HFFc6 (cell line): Measurements from ENCODE around the gene MYRIP. TPM values are rescaled to one million over a fixed set of nuclear protein-coding genes. Genes with fewer than 3 reads are reported as not detected.

Experiments used
- DNase-seq: peaks from one replicate; pipeline ENCODE4 v3.0.0-alpha.2; 2018
- H3K27ac Mint-ChIP-seq: 2 replicates; pipeline ENCODE4 v1.8.0; 2020; ENCODE audit warnings: mild to moderate bottlenecking, mixed read lengths
- H3K27me3 Mint-ChIP-seq: 2 replicates; pipeline ENCODE4 v1.8.0; 2021; ENCODE audit warnings: mild to moderate bottlenecking, moderate library complexity, mixed read lengths; ENCODE audit not compliant: insufficient read depth
- H3K36me3 Mint-ChIP-seq: 2 replicates; pipeline ENCODE4 v1.8.0; 2021; ENCODE audit warnings: low read depth, mixed read lengths
- H3K4me1 Mint-ChIP-seq: 2 replicates; pipeline ENCODE4 v1.8.0; 2020; ENCODE audit warnings: low read depth, mixed read lengths
- H3K4me3 Mint-ChIP-seq: 2 replicates; pipeline ENCODE4 v1.8.0; 2020; ENCODE audit warnings: mild to moderate bottlenecking, moderate library complexity, mixed read lengths
- H3K9me3 Mint-ChIP-seq: 2 replicates; pipeline ENCODE4 v1.8.0; 2020; ENCODE audit warnings: mild to moderate bottlenecking, mixed read lengths
- total RNA-seq, 6 experiments: library from RNA; stranded (reverse); fragmentation: NEBNext Ultra II Directional; extraction: Animal tissue kit (Norgen Biotek cat#: 25700); gene quantifications; 2 replicates in 1 of 6; 3 replicates in 5 of 6; pipeline ENCODE4 v1.2.3, GENCODE V29; 2021
- TF ChIP-seq, protein P1 (sequence below): fragments of 200-600 bp; sonication (generic); IDR thresholded peaks from 2 replicates; pipeline ENCODE4 v1.5.0; 2021; ENCODE audit warnings: antibody characterized with exemption, mild to moderate bottlenecking

The MYRIP gene
- total RNA-seq, 6 experiments from 2014 or later, result 0.07 to 0.28 (median 0.13) TPM; not detected in 1

DNA sequence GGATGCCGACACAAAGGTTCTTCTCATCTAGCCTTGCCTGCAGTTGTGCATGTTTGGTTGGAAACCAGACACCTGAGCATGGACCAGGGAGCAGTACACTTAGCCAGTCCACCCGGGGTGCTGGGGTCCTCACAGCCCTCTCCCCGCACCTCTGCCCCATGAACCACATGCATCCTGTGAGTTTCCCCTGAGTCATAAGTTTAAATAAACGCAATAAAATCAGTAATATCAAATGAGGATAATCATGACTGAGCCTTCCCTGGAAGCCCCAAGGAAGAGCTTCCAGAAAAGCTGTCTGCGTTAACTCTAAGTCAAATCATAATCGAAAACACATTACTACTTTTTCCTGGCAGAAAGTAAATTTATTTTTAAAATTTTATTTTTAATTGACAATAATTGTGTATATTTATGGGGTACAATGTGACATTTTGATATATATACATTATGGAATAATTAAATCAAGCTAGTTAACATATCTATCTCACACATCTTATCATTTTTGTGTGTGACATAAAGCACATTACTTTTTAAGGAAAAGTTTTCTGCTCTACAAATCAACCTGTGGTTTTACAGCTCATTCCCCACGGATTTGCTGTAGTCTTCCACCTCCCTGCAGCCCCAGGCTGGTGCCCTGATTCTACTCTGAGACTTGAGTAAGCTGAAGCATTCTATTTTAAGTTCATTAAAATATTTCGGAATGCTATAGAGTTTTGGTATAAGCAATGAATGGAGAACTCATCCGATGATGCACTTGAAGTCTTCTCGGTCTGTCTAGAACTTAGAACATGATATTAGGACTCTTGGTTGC lies 334.1 kb downstream of the MYRIP start:
- Mint-ChIP-seq H3K36me3 (no peaks in the 10 kb centered on the region), H3K9me3 (no peaks in the 10 kb centered on the region), H3K27me3 (no peaks in the 10 kb centered on the region; the same call in 1 of the 2 replicates), H3K4me3 (peak overlapping the region; percentile 63), H3K27ac (peak overlapping the region; percentile 85), H3K4me1 (peaks cover 28% of the 10 kb centered on the region)
- TF ChIP-seq, protein P1, sequence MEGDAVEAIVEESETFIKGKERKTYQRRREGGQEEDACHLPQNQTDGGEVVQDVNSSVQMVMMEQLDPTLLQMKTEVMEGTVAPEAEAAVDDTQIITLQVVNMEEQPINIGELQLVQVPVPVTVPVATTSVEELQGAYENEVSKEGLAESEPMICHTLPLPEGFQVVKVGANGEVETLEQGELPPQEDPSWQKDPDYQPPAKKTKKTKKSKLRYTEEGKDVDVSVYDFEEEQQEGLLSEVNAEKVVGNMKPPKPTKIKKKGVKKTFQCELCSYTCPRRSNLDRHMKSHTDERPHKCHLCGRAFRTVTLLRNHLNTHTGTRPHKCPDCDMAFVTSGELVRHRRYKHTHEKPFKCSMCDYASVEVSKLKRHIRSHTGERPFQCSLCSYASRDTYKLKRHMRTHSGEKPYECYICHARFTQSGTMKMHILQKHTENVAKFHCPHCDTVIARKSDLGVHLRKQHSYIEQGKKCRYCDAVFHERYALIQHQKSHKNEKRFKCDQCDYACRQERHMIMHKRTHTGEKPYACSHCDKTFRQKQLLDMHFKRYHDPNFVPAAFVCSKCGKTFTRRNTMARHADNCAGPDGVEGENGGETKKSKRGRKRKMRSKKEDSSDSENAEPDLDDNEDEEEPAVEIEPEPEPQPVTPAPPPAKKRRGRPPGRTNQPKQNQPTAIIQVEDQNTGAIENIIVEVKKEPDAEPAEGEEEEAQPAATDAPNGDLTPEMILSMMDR, result no peak
- peak; percentile 61 for DNase-seq

DNA sequence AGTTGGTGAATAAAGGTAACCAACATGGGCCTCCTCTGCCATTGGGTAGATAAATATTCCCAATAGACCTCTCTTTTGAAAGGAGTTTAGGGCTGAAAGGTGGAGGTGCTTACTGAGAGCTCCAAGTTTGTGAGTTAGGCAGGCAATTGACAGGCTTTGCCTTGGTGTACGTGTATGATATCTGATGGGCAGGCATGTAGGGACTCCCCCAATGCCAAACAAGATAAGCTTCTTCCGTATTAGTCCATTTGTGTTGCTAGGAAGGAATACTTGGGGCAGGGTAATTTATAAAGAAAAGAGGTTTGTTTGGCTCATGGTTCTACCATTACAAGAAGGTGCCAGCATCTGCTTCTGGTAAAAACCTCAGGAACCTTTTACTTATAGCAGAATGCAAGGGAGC lies 339.4 kb downstream of the MYRIP start:
- H3K27ac Mint-ChIP-seq, result no peak overlapping the region
- H3K4me3 Mint-ChIP-seq, result no peak overlapping the region
- DNase-seq, result no peak
- no peaks in the 10 kb centered on the region for H3K36me3 Mint-ChIP-seq
- H3K27me3 Mint-ChIP-seq, result peaks cover 4% of the 10 kb centered on the region
- TF ChIP-seq, protein P1, result no peak
- H3K4me1 Mint-ChIP-seq, result peaks cover 6% of the 10 kb centered on the region
- no peaks in the 10 kb centered on the region for H3K9me3 Mint-ChIP-seq

DNA sequence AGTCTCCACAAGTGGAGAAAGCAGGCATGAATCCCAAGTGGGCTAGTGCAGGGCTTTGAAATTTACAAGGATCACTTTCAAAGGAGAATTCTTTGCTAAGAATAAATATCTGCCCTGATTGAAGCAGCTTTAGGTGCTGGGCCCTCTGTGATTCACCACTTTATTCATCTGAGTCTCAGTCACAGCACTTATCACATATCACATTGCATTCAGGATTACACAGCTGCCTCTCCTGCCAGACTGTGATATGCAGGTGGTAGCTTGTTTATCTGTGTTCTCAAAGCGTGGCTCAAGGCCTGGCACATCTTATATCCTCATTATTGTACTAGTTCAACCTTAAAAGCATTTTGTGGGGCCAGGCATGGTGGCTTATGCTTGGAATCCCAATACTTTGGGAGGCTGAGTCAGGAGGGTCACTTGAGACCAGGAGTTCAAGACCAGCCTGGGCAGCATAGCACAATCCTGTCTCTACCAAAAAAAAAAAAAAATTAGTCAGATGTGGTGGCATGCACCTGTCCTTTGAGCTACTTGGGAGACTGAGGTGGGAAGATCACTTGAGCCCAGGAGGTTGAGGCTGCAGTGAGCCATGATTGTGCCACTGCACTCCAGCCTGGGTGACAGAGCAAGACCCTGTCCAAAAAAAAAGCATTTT lies 343.2 kb downstream of the MYRIP start:
- Mint-ChIP-seq H3K4me1 (no peaks in the 10 kb centered on the region), H3K9me3 (no peaks in the 10 kb centered on the region), H3K27ac (no peak overlapping the region), H3K27me3 (peaks cover 4% of the 10 kb centered on the region; the same call in 1 of the 2 replicates), H3K4me3 (no peak overlapping the region), H3K36me3 (no peaks in the 10 kb centered on the region)
- DNase-seq, result no peak
- TF ChIP-seq, protein P1, result no peak

DNA sequence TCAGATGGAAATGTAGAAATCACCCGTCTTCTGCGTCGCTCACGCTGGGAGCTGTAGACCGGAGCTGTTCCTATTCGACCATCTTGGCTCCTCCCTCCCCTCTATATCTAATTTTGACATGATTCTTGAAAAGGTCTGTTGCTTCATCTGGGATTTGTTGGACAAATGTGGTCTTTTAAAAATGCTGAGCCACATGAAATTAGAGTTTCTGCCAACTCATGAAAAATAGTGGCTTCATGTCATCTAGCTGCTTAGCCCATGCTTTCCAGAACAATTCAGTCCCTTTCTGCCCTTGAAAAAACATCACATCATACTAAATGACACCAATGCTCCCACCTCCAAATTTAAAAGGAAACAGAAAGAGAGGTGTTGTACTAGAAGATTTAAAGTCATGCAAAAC lies 351.5 kb downstream of the MYRIP start:
- TF ChIP-seq, protein P1, result no peak
- Mint-ChIP-seq H3K27ac (no peak overlapping the region), H3K27me3 (peaks cover 14% of the 10 kb centered on the region), H3K4me3 (no peak overlapping the region), H3K9me3 (peaks cover 4% of the 10 kb centered on the region), H3K36me3 (peaks cover 7% of the 10 kb centered on the region; the same call in 1 of the 2 replicates), H3K4me1 (no peaks in the 10 kb centered on the region)
- DNase-seq, result no peak

DNA sequence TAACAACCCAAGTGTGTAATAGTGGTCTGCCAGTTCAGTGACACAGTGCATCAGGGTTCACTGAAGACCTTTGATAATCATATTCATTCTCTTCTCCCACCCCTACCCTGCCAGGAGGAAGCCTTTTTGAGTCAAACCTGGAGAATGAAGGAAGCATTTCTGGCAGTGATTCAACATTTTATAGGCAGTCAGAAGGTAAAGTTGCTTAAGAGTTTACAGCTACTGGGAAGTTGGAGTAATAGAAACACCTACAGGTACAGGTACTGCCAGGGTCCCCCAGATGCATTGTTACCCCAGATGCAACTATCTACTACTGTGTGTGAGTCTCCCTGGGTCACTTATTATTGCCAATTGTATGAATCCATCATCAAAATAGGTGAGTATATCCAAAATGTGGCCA lies 353.2 kb downstream of the MYRIP start:
- H3K36me3 Mint-ChIP-seq, result peaks cover 7% of the 10 kb centered on the region; the same call in 1 of the 2 replicates
- TF ChIP-seq, protein P1, result no peak
- H3K4me3 Mint-ChIP-seq, result no peak overlapping the region
- H3K27me3 Mint-ChIP-seq, result peaks cover 14% of the 10 kb centered on the region
- no peaks in the 10 kb centered on the region for H3K4me1 Mint-ChIP-seq
- H3K9me3 Mint-ChIP-seq, result peaks cover 4% of the 10 kb centered on the region
- H3K27ac Mint-ChIP-seq, result no peak overlapping the region
- DNase-seq, result no peak
